Hypothalamus (tissue), 51 donors: ENCODE results near the gene OFD1.
A peak's percentile ranks its signal among the peaks of the same experiment; 100 is the strongest.
"Not testable (repeated sequence)": the region's sequence is repeated elsewhere in the genome, so short reads cannot be mapped to it uniquely, and the experiment has no call there.

Experiments
- DNase-seq, 51 donors: peaks; one replicate each; lab custom pipeline; 2025; lab: John Stamatoyannopoulos, UW

Gene OFD1

GRCh38 chrX:13700380-13700779 lies 34.2 kb upstream of the OFD1 start:
- no peak for DNase-seq

DNA sequence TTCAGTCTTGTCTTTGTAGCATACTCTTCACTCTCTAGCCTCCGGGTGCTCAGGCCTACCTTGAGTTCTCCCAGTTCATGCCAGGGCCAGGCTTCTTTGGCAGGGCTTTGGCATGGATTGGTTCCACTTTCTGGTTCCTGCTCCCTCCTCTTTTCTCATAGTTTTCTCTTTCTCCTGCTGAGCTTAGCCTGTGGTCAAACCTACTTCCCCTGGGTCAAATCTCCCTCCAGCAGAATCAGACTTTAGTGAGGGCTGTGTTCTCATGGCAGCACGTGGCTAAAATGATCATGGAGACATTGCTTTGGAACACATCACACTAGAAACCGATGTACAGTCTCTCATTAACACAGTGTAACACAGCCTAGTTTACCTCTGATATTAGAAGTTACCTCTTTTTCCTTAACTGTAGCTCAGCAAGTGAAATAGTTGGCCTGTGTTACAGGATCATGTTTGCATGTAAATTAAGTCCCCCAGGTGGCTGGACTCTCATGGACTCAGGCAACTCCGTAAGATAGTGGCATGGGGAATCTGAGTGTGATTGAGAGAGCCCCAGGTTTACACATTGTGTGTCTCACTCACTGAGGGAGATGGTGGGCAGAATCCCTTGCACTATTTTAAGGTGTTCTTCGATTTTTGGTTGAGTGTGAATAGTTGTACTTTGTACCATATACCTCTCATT lies 32.3 kb upstream of the OFD1 start:
- no peak for DNase-seq

- DNase-seq, result no peak
These were observed 31.4 kb upstream of the OFD1 start for GRCh38 chrX:13703135-13703534.

GRCh38 chrX:13703589-13703988 lies 31.0 kb upstream of the OFD1 start:
- no peak for DNase-seq

DNA sequence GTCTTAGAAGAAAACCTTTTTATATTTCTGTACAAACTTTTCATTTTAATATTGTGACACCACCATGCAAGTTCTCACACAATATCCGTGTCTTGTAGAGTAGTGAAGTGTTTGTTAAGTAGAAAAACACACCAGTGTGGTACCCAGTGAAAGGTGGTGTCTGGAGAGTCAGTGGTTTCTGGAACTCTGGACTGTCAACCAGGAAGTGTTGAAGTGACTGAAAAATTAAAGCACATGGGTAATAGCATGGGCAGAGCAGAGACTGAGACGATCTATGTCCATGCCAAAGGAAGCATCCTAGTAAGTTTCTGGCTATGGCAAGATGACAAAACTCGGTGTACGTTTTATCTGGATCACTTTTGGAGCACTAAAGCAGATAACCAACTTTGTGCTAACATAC lies 23.4 kb upstream of the OFD1 start:
- no peak for DNase-seq

- no peak for DNase-seq
These were observed 18.1 kb upstream of the OFD1 start for GRCh38 chrX:13716455-13716854.

DNA sequence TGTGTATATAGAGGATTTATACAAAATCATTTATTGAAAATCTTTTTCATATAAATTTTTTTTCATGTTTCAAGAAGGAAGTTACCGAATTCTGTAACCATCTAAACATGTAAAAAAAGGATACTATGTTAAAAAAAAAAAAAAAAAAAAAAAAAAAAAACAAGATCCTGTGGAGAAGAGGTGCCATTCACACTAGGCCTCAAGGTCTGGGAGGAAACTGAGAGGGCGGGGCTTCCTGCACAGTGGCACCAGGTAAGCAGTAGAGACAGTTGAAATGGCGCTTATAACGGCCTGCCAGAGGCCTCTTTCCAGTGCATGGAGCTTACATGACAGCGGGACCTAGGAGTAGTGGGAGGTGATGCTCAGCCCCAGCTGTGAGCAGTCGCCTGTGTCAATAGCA lies 17.6 kb upstream of the OFD1 start:
- DNase-seq, result no peak

DNA sequence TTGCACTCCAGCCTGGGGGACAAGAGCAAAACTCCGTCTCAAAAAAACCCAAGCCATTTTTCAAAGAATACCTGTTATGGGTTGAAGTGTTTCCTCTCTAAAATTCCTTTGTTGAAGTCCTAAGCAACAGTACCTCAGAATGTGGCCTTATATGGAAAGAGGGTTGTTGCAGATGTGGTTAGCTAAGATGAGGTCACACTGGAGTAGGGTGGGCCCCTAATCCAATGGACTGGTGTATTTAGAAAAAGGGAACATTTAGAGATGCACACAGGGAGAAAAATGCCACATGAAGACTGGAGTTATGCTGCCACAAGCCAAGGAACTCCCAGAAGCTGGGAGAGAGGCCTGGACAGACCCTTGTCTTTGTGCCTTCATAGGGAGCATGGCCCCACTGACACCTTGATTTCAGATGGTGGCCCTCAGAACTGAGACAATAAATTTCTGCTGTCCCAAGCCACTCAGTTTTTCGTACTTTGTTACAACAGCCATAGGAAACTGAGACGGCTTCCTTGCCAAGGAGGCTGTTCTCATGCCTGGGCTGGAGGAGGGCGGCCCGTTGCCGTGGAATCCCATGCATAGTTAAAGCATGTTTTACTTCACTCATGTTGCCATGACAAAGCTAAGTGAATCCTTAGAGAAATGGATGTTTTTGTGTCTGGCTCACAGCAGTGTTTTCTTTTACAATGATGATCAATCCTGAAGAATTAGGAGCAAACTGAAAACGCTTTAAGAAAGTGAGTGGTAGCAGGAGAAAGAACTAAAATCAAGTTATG lies 16.7 kb upstream of the OFD1 start:
- DNase-seq, result peak in 3 of 51 donors; percentile 0 to 12 (median 1)

DNA sequence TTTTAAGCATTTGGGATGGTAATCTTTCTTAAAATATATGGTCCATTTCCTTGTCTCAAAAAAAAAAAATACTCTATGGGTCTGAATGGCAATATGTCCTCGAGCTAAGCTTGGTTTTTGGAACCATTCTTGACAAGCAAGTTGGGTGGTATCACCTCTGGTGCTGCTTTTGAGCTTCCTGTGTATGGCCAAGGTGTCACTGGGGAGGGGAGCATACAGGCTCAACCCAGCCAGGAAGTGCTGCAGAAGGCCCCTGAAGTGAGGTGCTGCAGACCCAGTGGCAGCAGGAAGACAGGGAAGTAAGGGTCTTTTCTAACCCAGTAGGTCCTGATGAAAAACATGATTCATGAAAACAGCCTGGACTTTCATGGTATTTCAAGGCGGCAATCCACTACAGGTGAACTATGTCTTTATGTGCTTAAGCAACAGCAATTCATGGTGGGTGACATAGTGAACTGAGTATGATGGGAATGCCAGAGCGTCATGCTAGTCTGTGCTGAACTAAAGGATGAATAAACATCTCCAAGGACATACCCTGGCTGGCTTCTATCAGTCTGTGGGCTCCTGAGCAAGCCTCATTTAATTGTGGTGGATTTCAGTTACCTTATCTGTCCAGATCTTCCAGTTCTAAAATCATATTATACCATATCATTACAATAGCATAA lies 15.2 kb upstream of the OFD1 start:
- DNase-seq, result no peak

DNA sequence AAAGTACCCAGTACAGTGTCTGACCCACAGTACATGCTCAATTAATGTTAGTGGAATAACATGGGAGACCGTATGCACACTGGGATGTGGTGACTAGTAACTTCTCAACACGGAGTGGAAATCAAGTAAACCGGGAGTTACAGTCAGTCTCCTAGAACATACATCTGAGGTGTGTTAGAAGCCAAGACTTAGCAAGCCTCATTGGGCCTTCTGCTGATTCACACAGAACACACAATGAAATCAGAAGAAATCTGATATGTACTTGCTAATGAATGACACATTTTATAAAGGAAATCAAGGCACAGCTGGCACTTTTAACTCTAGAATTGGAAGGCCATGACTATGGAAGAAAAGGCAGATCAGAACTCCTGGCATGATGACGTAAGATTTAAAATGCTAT lies 13.2 kb upstream of the OFD1 start:
- DNase-seq, result no peak

GRCh38 chrX:13721819-13722519 lies 12.6 kb upstream of the OFD1 start:
- DNase-seq, result peak in 3 of 51 donors; percentile 1 to 15 (median 3)

DNA sequence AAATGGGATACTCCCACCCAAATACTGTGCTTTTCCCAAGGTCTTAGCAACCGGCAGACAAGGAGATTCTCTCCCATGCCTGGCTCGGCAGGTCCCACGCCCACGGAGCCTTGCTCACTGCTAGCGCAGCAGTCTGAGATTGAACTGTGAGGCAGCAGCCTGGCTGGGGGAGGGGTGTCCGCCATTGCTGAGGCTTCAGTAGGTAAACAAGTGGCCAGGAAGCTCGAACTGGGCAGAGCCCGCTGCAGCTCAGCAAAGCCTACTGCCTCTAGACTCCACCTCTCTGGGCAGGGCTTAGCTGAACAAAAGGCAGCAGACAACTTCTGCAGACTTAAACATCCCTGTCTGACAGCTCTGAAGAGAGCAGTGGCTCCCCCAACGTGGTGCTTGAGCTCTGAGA lies 9.7 kb upstream of the OFD1 start:
- DNase-seq, result peak in 1 of 51 donors; percentile 1

GRCh38 chrX:13726583-13726982 lies 8.0 kb upstream of the OFD1 start:
- not testable (repeated sequence) for DNase-seq

DNA sequence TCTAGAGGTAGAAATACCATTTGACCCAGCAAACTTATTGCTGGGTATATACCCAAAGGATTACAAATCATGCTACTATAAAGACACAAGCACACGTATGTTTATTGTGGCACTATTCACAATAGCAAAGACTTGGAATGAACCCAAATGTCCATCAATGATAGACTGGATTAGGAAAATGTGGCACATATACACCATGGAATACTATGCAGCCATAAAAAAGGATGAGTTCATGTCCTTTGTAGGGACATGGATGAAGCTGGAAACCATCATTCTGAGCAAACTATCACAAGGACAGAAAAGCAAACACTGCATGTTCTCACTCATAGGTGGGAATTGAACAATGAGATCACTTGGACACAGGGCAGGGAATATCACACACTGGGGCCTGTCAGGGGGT lies 4.0 kb upstream of the OFD1 start:
- DNase-seq, result not testable (repeated sequence)

- no peak for DNase-seq
These were observed 2.1 kb upstream of the OFD1 start for GRCh38 chrX:13732246-13733067.

GRCh38 chrX:13733506-13733905 lies 1.0 kb upstream of the OFD1 start:
- DNase-seq, result no peak

GRCh38 chrX:13741695-13742094 lies 7.1 kb downstream of the OFD1 start:
- DNase-seq, result no peak

GRCh38 chrX:13742397-13743176 lies 8.0 kb downstream of the OFD1 start:
- no peak for DNase-seq

GRCh38 chrX:13747836-13748235 lies 13.3 kb downstream of the OFD1 start:
- DNase-seq, result peak in 13 of 51 donors; percentile 1 to 39 (median 21)
